Stimulated activated CD8-positive, alpha-beta memory T cell treated with anti-CD3 and anti-CD28 coated beads, Interleukin-15, amount 100 ng/mL, for 1 hour (primary cell): Measurements from ENCODE around the gene TNS3.

Experiments used
- DNase-seq: peaks from one replicate; pipeline ENCODE4 v3.0.0-alpha.2; 2020; ENCODE audit warnings: low read depth

The TNS3 gene

GRCh38 chr7:47484923-47485639 lies 96.8 kb downstream of the TNS3 start:
- DNase-seq: no peak

GRCh38 chr7:47484457-47484856 lies 97.5 kb downstream of the TNS3 start:
- no peak for DNase-seq

GRCh38 chr7:47483604-47484273 lies 98.2 kb downstream of the TNS3 start:
- no peak for DNase-seq

- no peak for DNase-seq
Observed at GRCh38 chr7:47482013-47482875, 99.7 kb downstream of the TNS3 start.

GRCh38 chr7:47481541-47482012 lies 100.3 kb downstream of the TNS3 start:
- no peak for DNase-seq

GRCh38 chr7:47480576-47481538 lies 101.1 kb downstream of the TNS3 start:
- DNase-seq: no peak

GRCh38 chr7:47479821-47480575 lies 101.9 kb downstream of the TNS3 start:
- DNase-seq: no peak

- DNase-seq: no peak
Observed at GRCh38 chr7:47478926-47479711, 102.8 kb downstream of the TNS3 start.

GRCh38 chr7:47478017-47478344 lies 103.9 kb downstream of the TNS3 start:
- no peak for DNase-seq

- DNase-seq: no peak
Observed at GRCh38 chr7:47477191-47478016, 104.5 kb downstream of the TNS3 start.

- DNase-seq: no peak
Observed at GRCh38 chr7:47475880-47476227, 106.1 kb downstream of the TNS3 start.

GRCh38 chr7:47474937-47475879 lies 106.7 kb downstream of the TNS3 start:
- DNase-seq: no peak

- DNase-seq: no peak
Observed at GRCh38 chr7:47474211-47474936, 107.5 kb downstream of the TNS3 start.

GRCh38 chr7:47473499-47474210 lies 108.3 kb downstream of the TNS3 start:
- no peak for DNase-seq

- DNase-seq: no peak
Observed at GRCh38 chr7:47472444-47473157, 109.3 kb downstream of the TNS3 start.

GRCh38 chr7:47471831-47472230 lies 110.1 kb downstream of the TNS3 start:
- DNase-seq: no peak
